OCI-LY1 (cell line): ENCODE data around the gene CBFA2T3.

Source experiments
- H2AFZ ChIP-seq: fragments of 200-600 bp; sonication (generic), shearing (Covaris generic); 2 replicates; pipeline ENCODE4 v1.6.0; 2014; ENCODE audit warnings: antibody characterized with exemption, mild to moderate bottlenecking, low read length
- H3F3A ChIP-seq: fragments of 200-600 bp; sonication (generic), shearing (Covaris generic); 2 replicates; pipeline ENCODE4 v1.6.0; 2014; ENCODE audit warnings: mild to moderate bottlenecking, antibody characterized with exemption, low read length, moderate library complexity; ENCODE audit not compliant: insufficient read depth
- H3K27ac ChIP-seq: fragments of 200-600 bp; sonication (generic); 2 replicates; pipeline ENCODE4 v1.5.1; 2014; ENCODE audit warnings: low read length, mixed run types, mild to moderate bottlenecking, low read depth; ENCODE audit not compliant: poor library complexity, severe bottlenecking
- H3K27me3 ChIP-seq: fragments of 200-600 bp; sonication (generic); 2 replicates; pipeline ENCODE4 v1.6.0; 2014; ENCODE audit warnings: antibody characterized with exemption, mild to moderate bottlenecking, low read length, moderate library complexity; ENCODE audit not compliant: insufficient read depth
- H3K36me3 ChIP-seq: fragments of 200-600 bp; sonication (generic); 2 replicates; pipeline ENCODE4 v1.6.1; 2014; ENCODE audit warnings: mild to moderate bottlenecking, antibody characterized with exemption, low read length, moderate library complexity, mixed read lengths; ENCODE audit not compliant: insufficient read depth
- H3K4me1 ChIP-seq: fragments of 200-600 bp; sonication (generic); 2 replicates; pipeline ENCODE4 v1.5.1; 2014; ENCODE audit warnings: mild to moderate bottlenecking, low read length, moderate library complexity; ENCODE audit not compliant: insufficient read depth, severe bottlenecking
- H3K4me2 ChIP-seq: fragments of 200-600 bp; sonication (generic), shearing (Covaris generic); 2 replicates; pipeline ENCODE4 v1.6.1; 2014; ENCODE audit warnings: low read length
- H3K4me3 ChIP-seq: fragments of 200-600 bp; sonication (generic); 2 replicates; pipeline ENCODE4 v1.5.1; 2014; ENCODE audit warnings: low read length, low read depth, mild to moderate bottlenecking, mixed read lengths; ENCODE audit not compliant: poor library complexity, severe bottlenecking
- H3K79me2 ChIP-seq: fragments of 200-600 bp; shearing (Covaris generic); 2 replicates; pipeline ENCODE4 v1.6.1; 2016; ENCODE audit warnings: mixed run types, low read length, mixed read lengths; ENCODE audit not compliant: insufficient read depth
- H3K9ac ChIP-seq: fragments of 200-600 bp; sonication (generic), shearing (Covaris generic); 2 replicates; pipeline ENCODE4 v1.6.1; 2014; ENCODE audit warnings: mild to moderate bottlenecking, low read length, mixed read lengths
- H3K9me2 ChIP-seq: fragments of 200-600 bp; sonication (generic), shearing (Covaris generic); 2 replicates; pipeline ENCODE4 v1.6.1; 2014; ENCODE audit warnings: low read depth, mild to moderate bottlenecking, low read length, mixed read lengths
- H3K9me3 ChIP-seq: fragments of 200-600 bp; shearing (Covaris generic); 2 replicates; pipeline ENCODE4 v1.6.1; 2014; ENCODE audit warnings: low read length, mixed read lengths
- H4K20me1 ChIP-seq: fragments of 200-600 bp; sonication (generic), shearing (Covaris generic); 2 replicates; pipeline ENCODE4 v1.6.0; 2016; ENCODE audit warnings: mild to moderate bottlenecking, low read length; ENCODE audit not compliant: insufficient read depth
- CTCF ChIP-seq: fragments of 200-600 bp; sonication (generic), shearing (Covaris generic); IDR thresholded peaks from 2 replicates; pipeline ENCODE4 v1.5.1; 2017; ENCODE audit warnings: mild to moderate bottlenecking, antibody characterized with exemption, low read length, moderate library complexity, mixed read lengths
- EZH2 ChIP-seq: fragments of 200-600 bp; sonication (generic), shearing (Covaris generic); IDR thresholded peaks from 2 replicates; pipeline ENCODE4 v1.8.0; 2017; ENCODE audit warnings: borderline replicate concordance, mixed run types, mild to moderate bottlenecking, antibody characterized with exemption, low read length, moderate library complexity, mixed read lengths

Gene CBFA2T3

GRCh38 chr16:88871349-88871702 lies 105.7 kb downstream of the CBFA2T3 start:
- no peak overlapping the region for H3K4me2 ChIP-seq
- no peaks in the 10 kb centered on the region; the same call in 1 of the 2 replicates for H3K36me3 ChIP-seq
- no peak for TF ChIP-seq EZH2
- no peak for TF ChIP-seq CTCF
- no peaks in the 10 kb centered on the region for H3K4me1 ChIP-seq
- H3K9ac ChIP-seq, result no peak overlapping the region
- no peaks in the 10 kb centered on the region for H3K9me2 ChIP-seq
- H3F3A ChIP-seq, result no peaks in the 10 kb centered on the region
- no peak overlapping the region for H3K27ac ChIP-seq
- peaks cover 26% of the 10 kb centered on the region for H3K27me3 ChIP-seq
- no peaks in the 10 kb centered on the region for H3K79me2 ChIP-seq
- H2AFZ ChIP-seq, result no peak overlapping the region
- no peak overlapping the region for H3K4me3 ChIP-seq
- H3K9me3 ChIP-seq, result no peaks in the 10 kb centered on the region
- no peaks in the 10 kb centered on the region for H4K20me1 ChIP-seq

- Histone ChIP-seq H3K27me3 (peaks cover 26% of the 10 kb centered on the region), H3K79me2 (no peaks in the 10 kb centered on the region), H3K9me3 (no peaks in the 10 kb centered on the region), H3K4me2 (no peak overlapping the region), H3F3A (no peaks in the 10 kb centered on the region), H3K9ac (no peak overlapping the region), H2AFZ (no peak overlapping the region), H4K20me1 (no peaks in the 10 kb centered on the region), H3K36me3 (no peaks in the 10 kb centered on the region; the same call in 1 of the 2 replicates), H3K9me2 (no peaks in the 10 kb centered on the region), H3K4me3 (no peak overlapping the region), H3K27ac (no peak overlapping the region), H3K4me1 (no peaks in the 10 kb centered on the region)
- no peak for TF ChIP-seq CTCF
- TF ChIP-seq EZH2, result no peak
Measured at GRCh38 chr16:88870608-88871348, 106.2 kb downstream of the CBFA2T3 start.

- Histone ChIP-seq H3K9me3 (no peaks in the 10 kb centered on the region), H2AFZ (no peak overlapping the region), H3K4me2 (no peak overlapping the region), H3K79me2 (no peaks in the 10 kb centered on the region), H3F3A (no peaks in the 10 kb centered on the region), H3K9ac (no peak overlapping the region), H3K27me3 (peaks cover 26% of the 10 kb centered on the region), H3K4me1 (no peaks in the 10 kb centered on the region), H3K4me3 (no peak overlapping the region), H3K36me3 (no peaks in the 10 kb centered on the region), H4K20me1 (no peaks in the 10 kb centered on the region), H3K27ac (no peak overlapping the region), H3K9me2 (no peaks in the 10 kb centered on the region)
- no peak for TF ChIP-seq CTCF
- TF ChIP-seq EZH2, result no peak
Measured at GRCh38 chr16:88869673-88869980, 107.4 kb downstream of the CBFA2T3 start.
